Measurements from ENCODE around the gene ZBTB20.

ZBTB20 gene

DNA sequence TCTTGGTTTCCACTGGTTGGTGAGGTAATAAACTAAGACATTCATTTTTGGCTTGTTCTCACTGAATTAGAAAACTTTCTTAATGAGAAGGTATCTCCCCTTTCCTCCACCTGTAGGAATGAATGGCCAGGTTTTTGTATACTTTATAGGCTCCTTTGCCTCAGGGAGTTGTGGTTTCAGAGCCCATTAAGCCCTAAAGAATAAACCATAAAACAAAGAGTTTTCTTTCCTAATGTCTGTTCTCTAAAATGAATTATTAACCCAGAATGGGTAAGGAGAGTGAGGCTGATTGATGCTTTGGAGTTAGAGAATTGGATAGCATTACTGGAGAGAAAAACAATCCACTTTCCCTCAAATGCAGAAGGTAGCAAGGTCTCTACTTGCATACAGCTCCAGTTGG is 785.7 kb downstream of the ZBTB20 start:
- H3K9ac ChIP-seq (ENCODE audit: low read length) = no peak overlapping the region
- no peak for TF ChIP-seq EZH2phosphoT487 (conservative IDR thresholded peaks at IDR 0.05; ENCODE audit: low read length)
- TF ChIP-seq, protein P1, sequence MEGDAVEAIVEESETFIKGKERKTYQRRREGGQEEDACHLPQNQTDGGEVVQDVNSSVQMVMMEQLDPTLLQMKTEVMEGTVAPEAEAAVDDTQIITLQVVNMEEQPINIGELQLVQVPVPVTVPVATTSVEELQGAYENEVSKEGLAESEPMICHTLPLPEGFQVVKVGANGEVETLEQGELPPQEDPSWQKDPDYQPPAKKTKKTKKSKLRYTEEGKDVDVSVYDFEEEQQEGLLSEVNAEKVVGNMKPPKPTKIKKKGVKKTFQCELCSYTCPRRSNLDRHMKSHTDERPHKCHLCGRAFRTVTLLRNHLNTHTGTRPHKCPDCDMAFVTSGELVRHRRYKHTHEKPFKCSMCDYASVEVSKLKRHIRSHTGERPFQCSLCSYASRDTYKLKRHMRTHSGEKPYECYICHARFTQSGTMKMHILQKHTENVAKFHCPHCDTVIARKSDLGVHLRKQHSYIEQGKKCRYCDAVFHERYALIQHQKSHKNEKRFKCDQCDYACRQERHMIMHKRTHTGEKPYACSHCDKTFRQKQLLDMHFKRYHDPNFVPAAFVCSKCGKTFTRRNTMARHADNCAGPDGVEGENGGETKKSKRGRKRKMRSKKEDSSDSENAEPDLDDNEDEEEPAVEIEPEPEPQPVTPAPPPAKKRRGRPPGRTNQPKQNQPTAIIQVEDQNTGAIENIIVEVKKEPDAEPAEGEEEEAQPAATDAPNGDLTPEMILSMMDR (IDR thresholded peaks at IDR 0.05; ENCODE audit: insufficient read depth, low read length, poor library complexity, severe bottlenecking) = no peak

DNA sequence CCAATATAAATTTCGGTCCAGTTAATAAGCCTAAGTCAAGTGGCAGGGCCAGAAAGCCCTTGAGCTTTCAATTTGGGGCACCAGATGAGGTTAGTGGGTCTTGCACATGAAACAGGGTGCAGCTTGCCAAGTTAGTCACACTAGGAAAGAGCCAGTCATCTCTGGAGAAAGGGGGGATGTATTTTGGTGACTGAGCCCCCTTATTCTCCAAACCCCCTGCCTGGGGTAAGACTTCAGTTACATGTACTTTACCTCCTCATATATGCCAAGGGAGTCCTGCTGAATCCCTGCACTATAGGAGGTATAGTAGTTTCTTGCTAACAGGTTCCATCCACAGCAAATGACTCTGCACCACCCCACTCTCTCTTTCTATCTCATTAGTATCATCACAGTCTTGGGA is 790.6 kb downstream of the ZBTB20 start:
- Histone ChIP-seq H3K4me2 (ENCODE audit: low read depth, low read length, poor library complexity, severe bottlenecking) (no peak overlapping the region), H3K27ac (ENCODE audit: low read depth, low read length) (no peak overlapping the region), H3F3A (ENCODE audit: insufficient read depth) (no peaks in the 10 kb centered on the region), H2AFZ (ENCODE audit: low read depth, low read length, severe bottlenecking) (no peak overlapping the region), H4K20me1 (ENCODE audit: low read depth, low read length) (no peaks in the 10 kb centered on the region), H3K4me3 (ENCODE audit: insufficient read depth, low read length, poor library complexity, severe bottlenecking) (no peak overlapping the region), H3K9ac (ENCODE audit: low read length) (no peak overlapping the region), H3K9me2 (replicated peaks; ENCODE audit: insufficient read depth, low read length) (no peaks in the 10 kb centered on the region), H3K9me3 (ENCODE audit: insufficient read depth, low read length) (no peaks in the 10 kb centered on the region), H3K36me3 (ENCODE audit: low read length) (no peaks in the 10 kb centered on the region), H3K79me2 (ENCODE audit: insufficient read depth, low read length) (no peaks in the 10 kb centered on the region), H3K27me3 (ENCODE audit: low read length) (no peaks in the 10 kb centered on the region)
- TF ChIP-seq, protein P1 (IDR thresholded peaks at IDR 0.05; ENCODE audit: insufficient read depth, low read length, poor library complexity, severe bottlenecking) = no peak
- no peak for TF ChIP-seq EZH2phosphoT487 (conservative IDR thresholded peaks at IDR 0.05; ENCODE audit: low read length)

More for the DNA sequence above, 785.7 kb downstream of the ZBTB20 start:
- H3F3A ChIP-seq (ENCODE audit: insufficient read depth) = no peaks in the 10 kb centered on the region
- H3K27ac ChIP-seq (ENCODE audit: low read depth, low read length) = no peak overlapping the region
- H3K4me2 ChIP-seq (ENCODE audit: low read depth, low read length, poor library complexity, severe bottlenecking) = no peak overlapping the region
- H3K9me3 ChIP-seq (ENCODE audit: insufficient read depth, low read length) = no peaks in the 10 kb centered on the region
- no peak overlapping the region for H2AFZ ChIP-seq (ENCODE audit: low read depth, low read length, severe bottlenecking)
- H3K79me2 ChIP-seq (ENCODE audit: insufficient read depth, low read length) = no peaks in the 10 kb centered on the region
- H3K36me3 ChIP-seq (ENCODE audit: low read length) = no peaks in the 10 kb centered on the region
- no peaks in the 10 kb centered on the region for H3K9me2 ChIP-seq (replicated peaks; ENCODE audit: insufficient read depth, low read length)
- H4K20me1 ChIP-seq (ENCODE audit: low read depth, low read length) = no peaks in the 10 kb centered on the region
- no peak overlapping the region for H3K4me3 ChIP-seq (ENCODE audit: insufficient read depth, low read length, poor library complexity, severe bottlenecking)
- H3K27me3 ChIP-seq (ENCODE audit: low read length) = no peaks in the 10 kb centered on the region

DNA sequence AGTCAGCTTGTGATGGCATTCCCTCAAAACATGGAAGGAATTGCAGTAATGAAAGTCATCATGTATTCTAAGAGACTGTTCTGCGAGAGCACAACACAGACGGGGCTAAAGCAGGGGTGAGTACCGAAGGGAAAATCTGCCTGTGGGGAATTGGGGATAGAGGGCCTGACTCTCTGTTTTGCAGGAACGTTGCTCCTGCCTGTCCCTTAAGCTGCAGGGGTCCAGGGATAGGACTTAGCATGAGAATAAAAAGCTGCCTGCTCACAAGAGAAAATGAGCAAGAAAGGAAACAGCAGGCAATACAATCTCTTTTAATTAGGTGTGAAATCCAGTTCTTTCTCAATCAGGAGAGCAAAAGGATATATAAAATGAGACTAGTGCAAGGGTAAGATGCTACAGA is 791.0 kb downstream of the ZBTB20 start:
- H2AFZ ChIP-seq (ENCODE audit: low read depth, low read length, severe bottlenecking) = no peak overlapping the region
- H3K27ac ChIP-seq (ENCODE audit: low read depth, low read length) = no peak overlapping the region
- no peak for TF ChIP-seq EZH2phosphoT487 (conservative IDR thresholded peaks at IDR 0.05; ENCODE audit: low read length)
- TF ChIP-seq, protein P1 (IDR thresholded peaks at IDR 0.05; ENCODE audit: insufficient read depth, low read length, poor library complexity, severe bottlenecking) = no peak
- no peaks in the 10 kb centered on the region for H3F3A ChIP-seq (ENCODE audit: insufficient read depth)
- no peaks in the 10 kb centered on the region for H3K36me3 ChIP-seq (ENCODE audit: low read length)
- H3K27me3 ChIP-seq (ENCODE audit: low read length) = no peaks in the 10 kb centered on the region
- H4K20me1 ChIP-seq (ENCODE audit: low read depth, low read length) = no peaks in the 10 kb centered on the region
- no peak overlapping the region for H3K4me3 ChIP-seq (ENCODE audit: insufficient read depth, low read length, poor library complexity, severe bottlenecking)
- H3K9me2 ChIP-seq (replicated peaks; ENCODE audit: insufficient read depth, low read length) = no peaks in the 10 kb centered on the region
- H3K4me2 ChIP-seq (ENCODE audit: low read depth, low read length, poor library complexity, severe bottlenecking) = no peak overlapping the region
- no peak overlapping the region for H3K9ac ChIP-seq (ENCODE audit: low read length)
- no peaks in the 10 kb centered on the region for H3K79me2 ChIP-seq (ENCODE audit: insufficient read depth, low read length)
- H3K9me3 ChIP-seq (ENCODE audit: insufficient read depth, low read length) = no peaks in the 10 kb centered on the region

All from SU-DHL-6 (cell line).